ENCODE measurements around the gene TMEM167A. TPM values are rescaled to one million over a fixed set of nuclear protein-coding genes. Genes with fewer than 3 reads are reported as not detected.

TMEM167A gene
- total and polyA plus RNA-seq, 2 of the 8 experiments (the other 6 are each of a cell fraction or from before 2014, with no cell fraction given), result 50.6 to 178 TPM

- TF ChIP-seq USF2 (IDR thresholded peaks at IDR 0.05; ENCODE audit: low read length), result no peak
- TF ChIP-seq BACH1 (IDR thresholded peaks at IDR 0.05; ENCODE audit: low read length), result no peak
- TF ChIP-seq MAFK (IDR thresholded peaks at IDR 0.05; ENCODE audit: low read depth, low read length), result no peak
- no peak for TF ChIP-seq FOSL1 (IDR thresholded peaks at IDR 0.05; ENCODE audit: insufficient read depth, low read depth, low read length)
- TF ChIP-seq ATF2 (IDR thresholded peaks at IDR 0.05; ENCODE audit: low read length), result no peak
Measured at GRCh38 chr5:83085106-83085505, 7.9 kb upstream of the TMEM167A start (continued).

All from H1 (cell line).